Right hindlimb (tissue), 1 donor: ENCODE results near the gene BPIFB2.
"Not testable (repeated sequence)": the region's sequence is repeated elsewhere in the genome, so short reads cannot be mapped to it uniquely, and the experiment has no call there.

Experiments used
- DNase-seq: peaks from one replicate; pipeline ENCODE4 v3.0.0-alpha.2; 2018

BPIFB2 gene

DNA sequence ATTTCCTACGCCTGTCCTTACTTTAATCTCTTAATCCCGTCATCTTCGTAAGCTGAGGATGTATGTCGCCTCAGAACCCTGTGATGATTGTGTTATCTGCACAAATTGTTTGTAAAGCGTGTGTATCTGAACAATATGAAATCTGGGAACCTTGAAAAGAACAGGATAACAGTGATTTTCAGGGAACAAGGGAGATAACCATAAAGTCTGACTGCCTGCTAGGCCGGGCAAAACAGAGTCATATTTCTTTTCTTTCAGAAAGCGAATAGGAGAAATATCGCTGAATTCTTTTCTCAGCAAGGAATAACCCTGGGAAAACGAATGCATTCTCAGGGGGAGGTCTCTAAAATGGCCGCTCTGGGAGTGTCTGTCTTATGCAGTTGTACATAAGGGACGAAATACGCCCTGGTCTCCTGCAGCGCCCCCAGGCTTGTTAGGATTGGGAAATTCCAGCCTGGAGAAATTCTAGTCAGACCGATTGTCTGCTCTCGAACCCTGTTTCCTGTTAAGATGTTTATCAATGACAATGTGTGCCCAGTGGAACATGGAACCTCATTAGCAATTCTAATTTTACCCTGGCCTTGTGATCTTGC is 37.7 kb downstream of the BPIFB2 start:
- DNase-seq: not testable (repeated sequence)

DNA sequence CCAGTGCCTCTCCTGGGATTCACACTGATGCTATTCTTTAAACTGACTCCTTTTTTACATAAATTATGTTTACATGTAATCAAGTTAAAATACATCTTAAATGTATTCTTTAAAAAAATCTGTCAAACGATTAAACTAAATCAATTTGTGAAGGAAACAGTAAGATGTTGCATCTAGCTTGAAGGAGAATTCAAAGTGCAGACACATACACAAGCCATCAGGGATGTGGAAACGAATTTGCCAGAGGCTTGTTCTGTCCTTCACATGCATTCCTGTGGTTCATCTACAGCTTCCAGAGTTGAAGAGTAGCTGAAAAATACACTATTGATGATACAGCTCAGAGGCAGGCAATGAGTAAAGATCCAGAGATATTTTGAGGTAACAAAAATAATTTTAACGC is 38.9 kb downstream of the BPIFB2 start:
- DNase-seq: no peak

DNA sequence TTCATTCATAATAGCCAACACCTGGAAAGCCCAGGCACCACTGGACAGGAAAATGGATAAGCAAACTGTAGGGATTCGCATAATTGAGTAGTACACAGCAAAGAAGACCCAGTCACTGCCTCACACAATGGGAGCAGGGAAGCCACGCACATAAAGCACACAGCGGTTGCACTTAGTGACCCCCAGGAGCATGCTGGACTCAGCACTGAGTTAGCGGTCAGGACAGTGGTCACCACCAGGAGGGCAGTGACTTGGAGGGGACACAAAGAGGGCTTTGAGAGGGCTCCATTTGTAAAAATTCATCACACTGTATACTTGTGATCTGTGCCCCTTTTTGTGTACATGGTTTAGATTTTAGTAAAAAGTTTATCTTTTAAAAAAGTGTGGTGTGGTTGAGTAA is 43.8 kb downstream of the BPIFB2 start:
- no peak for DNase-seq

DNA sequence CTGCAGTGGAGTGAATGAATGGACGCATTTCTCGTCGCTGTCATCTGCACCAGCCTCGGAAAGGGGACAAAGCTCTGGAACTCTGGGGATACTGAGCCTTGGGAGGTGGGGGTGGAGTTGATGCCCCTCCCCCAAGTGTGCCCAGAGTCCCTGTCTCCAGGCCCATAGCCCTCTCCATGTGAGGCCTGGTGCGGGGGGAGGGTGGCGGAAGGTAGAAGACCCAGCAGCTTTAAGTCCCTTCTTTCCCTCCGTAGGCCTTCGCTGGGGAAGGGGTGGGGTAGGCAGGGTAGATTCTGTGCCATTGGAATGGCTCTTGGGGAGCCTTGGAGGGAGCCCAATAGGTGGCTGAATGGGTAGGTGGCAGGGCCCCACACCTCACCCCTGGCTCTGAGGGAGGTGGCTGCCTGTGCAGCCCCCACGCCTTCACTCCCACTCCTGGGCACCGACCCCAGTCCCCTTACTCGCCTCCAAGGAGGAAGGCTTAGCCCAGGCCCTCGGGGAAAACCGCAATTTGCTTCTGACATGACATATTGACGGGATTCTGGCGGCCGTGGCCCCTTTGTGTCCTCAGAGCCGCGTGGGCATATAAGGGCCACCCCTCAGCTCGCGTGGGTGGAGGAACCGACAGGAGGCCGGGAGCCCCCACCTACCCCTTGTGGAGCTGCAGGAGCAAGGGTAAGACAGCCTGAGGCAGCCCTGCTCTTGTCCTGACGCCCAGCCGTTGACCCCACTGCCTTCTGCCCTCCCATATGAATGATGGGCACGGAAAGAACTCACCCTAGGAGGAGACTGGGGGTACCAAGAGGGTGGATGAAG is 46.0 kb downstream of the BPIFB2 start, which contains the start of gene BPIFB3:
BPIFB3 (plus strand) TSS at position 613 of the 816 bp plus-strand sequence. CDS start 1,533 bp downstream, outside the sequence.
- DNase-seq: no peak

DNA sequence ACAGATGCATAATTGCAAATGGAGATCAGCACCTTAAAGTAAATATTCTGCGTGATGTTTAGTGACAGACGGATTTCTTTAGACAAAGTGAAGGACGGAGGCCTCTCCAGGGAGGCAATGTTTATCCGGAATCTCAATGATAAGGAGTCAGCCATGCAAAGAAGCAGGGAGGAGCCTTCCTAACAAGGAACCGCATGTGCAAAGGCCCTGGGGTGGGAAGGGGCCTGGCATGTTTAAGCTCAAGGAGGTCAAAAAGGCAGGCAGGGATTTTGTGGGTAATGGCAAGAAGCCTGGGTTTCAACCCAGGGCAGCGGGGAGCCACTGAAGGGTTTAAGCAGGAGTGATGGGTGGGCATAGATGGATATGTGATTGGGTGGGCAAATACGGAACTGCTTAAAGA is 46.9 kb downstream of the BPIFB2 start:
- no peak for DNase-seq

DNA sequence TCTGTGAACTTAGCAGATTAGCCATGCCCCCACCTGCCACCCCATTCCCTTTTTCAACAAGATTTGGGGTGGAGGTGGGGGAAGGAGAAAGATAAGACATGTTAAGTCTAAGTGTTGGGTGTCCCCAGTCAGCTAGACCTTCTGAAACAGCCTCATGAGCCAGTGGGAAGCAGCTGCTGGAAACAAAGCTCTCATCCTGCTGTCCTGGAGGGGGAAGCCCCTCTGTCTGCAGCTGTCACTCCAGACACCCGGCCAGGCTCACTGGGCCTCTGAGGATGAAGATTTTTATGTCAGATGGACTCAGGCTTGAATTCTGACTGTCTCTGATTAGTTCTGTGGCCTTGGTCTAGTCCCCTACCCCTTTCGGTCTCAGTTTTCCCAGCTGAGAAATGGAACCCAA is 47.3 kb downstream of the BPIFB2 start:
- no peak for DNase-seq

DNA sequence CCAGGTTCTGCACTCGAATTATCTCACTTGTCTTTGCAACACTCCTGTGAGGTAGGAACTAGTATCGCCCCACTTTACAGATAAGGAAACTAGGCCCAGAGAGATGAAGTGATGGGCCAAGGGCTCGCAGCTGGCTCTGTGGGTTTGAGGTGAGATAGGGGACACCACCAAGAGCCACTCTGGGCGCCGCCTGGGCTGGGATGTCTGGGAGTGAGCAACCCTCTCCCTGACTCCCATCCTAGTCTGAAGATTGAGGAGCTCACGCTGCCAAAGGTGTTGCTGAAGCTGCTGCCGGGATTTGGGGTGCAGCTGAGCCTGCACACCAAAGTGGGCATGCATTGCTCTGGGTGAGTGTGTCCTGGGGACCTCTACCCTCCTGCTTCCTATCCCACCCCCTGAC is 51.6 kb downstream of the BPIFB2 start:
- DNase-seq: no peak

DNA sequence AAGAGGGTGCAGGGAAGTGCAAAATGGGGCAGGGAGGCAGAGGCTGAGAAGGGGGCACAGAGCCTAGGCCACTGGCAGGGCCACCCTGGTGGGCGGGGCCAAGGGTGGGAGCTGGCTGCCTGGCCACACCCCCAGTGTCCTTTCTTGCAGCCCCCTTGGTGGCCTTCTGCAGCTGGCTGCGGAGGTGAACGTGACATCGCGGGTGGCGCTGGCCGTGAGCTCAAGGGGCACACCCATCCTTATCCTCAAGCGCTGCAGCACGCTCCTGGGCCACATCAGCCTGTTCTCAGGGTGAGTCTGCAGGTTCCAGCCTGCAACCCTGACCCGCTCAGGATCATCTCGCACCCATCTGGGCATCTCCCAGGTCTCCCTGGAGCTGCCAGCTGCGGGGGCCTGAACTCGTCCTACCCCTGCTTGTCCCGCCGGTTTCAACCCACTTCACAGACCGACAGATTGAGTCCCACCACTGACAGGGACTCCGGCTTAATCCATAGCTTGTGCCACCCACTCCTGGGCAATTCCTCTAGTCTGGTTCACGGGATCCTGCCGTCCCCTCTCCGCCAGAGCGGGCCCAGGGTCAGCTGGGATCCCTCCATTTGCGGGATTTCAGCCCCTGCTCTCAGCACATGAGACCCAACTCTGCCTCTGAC is 52.4 kb downstream of the BPIFB2 start:
- no peak for DNase-seq

DNA sequence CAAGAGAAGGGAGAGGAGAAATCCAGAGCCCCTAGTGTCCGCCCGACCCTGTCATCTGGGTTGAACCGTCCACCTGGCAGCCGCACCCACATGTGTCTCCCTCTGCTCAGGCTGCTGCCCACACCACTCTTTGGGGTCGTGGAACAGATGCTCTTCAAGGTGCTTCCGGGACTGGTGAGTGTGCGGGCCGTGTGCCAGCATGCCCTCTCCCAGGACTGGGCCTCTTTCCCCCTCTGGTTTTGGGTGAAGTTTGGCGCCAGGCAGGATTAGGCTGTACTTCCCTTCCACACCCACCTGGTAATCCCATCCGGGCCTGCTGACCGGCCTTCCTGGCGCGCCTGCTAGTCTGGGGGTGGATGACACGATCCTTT is 54.1 kb downstream of the BPIFB2 start:
- peak; percentile 48 for DNase-seq

DNA sequence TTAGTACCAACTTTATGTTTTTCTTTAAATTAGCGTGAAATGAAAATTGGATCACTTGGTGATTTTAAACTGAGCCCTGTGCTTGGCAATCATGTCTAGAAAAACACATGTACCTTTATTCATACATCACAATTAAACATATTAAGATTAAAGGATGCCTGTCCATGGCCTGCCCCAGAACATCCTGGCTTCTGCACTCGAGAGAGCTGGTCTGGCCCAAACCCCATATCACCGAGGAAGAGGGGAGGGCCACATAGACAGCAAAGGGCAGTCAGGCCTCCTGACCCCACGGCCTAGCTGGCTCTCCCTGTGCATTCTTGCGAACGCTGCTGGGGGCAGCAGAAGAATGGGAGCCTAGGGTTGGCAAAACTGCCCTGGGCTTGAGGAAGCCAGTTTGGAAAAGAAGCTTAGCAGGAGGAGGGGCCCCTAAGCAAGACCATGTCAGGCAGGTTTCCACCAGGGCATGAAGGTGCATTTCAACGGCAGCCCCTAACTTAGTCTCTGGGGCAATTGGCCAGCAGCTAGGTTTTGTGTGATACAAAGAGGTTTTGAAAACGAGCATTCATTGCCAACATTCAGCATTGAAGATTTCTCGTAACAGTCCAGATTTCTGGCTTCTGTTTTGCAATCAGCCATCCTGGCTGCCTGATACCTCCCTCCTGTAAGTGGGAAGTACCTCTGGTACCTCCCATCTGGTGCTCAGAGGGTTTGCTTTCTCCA is 54.8 kb downstream of the BPIFB2 start:
- no peak for DNase-seq

DNA sequence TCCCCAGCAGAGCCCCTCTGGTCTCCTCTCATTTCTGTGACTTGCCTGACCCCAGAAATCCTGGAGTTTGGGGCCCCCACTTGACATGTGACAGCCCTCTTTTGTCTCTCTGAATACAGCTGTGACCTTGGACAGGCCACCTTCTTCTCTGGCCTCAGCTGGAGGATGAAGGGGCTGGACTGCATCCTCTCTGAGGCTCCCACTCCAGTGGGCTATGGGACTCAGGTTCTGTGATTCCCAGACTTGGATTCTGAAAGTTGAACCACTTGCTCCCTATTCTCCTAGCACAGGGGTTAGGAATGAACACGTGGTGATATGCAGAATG is 55.3 kb downstream of the BPIFB2 start:
- no peak for DNase-seq

DNA sequence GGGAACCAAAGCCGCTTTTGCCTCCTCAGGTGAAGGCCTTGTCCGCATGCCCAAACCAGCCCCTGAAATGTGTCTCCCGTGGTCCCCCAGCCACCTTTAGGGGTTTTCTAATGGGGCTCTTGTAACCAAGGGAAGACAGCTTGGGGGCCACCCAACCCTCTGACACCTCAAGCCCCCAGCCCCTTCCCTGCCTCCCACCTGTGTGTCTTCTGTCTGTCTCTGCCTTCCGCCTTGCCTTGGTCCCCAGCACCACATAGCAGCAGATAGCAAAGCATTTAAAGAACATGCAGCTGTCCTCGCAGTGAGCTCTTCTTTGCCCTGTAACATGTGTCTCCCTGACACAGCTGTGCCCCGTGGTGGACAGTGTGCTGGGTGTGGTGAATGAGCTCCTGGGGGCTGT is 55.8 kb downstream of the BPIFB2 start:
- DNase-seq: no peak

DNA sequence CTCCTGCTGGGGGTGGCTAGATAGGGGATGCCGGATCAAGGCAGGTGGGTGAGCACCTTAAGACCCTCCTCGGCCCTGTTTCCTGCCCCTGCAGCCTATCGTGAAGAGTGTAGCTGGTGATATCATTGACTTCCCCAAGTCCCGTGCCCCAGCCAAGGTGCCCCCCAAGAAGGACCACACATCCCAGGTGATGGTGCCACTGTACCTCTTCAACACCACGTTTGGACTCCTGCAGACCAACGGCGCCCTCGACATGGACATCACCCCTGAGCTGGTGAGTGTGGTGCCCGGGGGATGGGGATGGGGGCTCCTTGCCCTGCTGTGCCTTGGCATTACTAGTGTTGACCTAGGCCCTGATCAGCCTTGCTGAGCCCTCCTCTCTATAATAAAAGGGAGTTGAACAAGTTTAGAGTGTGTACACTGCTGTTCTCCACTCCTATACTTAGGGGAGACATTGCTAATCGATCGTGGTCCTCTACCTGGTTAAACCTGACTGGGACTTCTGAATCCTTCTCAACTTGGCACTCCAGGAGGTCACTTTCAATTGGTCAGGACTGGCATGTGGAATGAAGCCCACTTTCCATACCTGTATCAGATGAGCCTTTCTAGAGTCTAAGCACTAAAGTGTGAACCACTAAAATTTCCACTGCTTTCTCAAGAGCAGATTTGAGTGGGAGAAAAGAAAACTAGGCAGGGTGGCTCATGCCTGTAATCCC is 57.2 kb downstream of the BPIFB2 start:
- no peak for DNase-seq

DNA sequence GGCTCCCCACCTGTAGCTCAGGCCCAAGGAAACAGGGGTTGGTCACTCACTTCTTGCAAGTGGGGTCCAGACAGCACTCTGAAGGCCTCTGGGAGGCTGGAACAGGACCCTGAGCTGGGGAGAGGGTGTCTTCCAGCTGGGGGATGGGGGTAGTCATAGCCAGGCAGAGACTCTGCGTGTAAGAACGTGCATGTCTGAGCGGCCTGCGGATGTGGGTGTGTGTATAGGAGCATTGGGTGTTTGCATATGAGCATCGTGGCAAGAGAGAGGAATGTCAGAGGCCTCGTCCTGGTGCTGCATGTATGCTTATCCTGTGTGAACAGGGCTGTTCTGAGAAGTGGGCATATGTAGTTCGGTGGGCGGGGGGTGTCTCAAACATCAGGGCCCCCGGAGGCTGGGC is 58.3 kb downstream of the BPIFB2 start:
- no peak for DNase-seq

DNA sequence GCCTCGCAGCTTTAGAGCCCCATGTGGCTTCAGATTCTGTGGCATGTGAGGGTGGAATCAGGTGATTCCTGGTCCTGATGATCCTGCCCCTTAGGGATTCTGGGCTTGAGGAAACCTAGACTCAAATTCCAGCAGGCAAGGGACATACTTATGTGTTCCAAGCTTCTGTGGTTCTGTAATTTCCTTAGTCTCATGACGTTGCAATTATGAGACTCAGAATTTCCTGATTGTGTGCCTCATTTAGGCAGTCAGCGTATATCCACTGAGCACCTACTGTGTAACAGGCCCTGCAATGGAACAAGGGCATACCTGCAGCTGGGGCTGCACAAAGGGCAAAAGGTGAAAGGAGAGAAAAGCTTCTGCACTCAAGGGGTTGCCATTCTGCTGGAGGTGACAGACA is 60.3 kb downstream of the BPIFB2 start:
- DNase-seq: no peak

DNA sequence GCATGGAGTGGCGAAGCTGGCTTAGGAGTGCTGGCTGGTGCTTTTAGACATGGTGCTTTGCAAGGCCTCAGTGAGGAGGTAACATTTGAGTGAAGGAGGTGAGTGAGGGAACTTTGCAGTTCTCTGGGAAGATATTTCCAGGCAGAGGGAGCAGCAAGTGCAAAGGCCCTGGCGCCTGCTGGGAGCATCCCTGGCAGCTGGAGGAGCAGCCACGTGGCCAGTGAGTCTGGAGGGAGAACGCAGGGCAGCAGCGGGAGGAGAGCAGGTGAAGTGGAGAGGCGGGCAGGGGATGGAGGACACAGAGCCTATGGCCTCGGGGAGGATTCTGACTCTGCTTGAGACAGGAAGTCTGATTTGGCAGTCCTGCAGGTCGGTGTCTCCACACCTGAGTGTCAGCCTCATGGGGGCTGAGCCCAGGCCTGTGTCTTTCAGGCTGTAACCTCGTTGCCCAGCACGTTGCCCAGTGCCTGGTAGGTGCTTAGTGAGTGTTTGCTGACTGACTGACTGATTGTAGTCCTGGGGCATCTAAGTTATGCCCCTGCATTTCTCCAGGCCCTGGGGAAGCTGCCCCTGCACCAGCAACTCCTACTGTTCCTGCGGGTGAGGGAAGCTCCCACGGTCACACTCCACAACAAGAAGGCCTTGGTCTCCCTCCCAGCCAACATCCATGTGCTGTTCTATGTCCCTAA is 60.9 kb downstream of the BPIFB2 start:
- no peak for DNase-seq

DNA sequence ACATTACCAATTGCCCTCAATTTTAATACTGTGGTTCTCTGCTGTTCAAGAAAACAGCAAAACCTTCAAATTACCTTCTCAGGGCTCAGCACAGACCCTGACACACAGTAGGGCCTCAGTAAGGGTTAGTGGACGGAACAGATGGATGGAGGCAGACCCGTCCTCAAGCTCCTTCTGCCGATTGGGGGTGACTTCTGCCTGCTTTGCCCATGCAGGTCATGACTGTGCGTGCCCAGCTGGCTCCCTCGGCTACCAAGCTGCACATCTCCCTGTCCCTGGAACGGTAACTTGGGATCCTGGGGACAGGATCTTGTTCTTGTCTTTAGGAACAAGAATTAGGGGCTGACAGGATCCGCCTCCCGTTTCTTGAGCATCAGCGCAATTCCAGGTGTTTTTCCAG is 62.2 kb downstream of the BPIFB2 start:
- no peak for DNase-seq

DNA sequence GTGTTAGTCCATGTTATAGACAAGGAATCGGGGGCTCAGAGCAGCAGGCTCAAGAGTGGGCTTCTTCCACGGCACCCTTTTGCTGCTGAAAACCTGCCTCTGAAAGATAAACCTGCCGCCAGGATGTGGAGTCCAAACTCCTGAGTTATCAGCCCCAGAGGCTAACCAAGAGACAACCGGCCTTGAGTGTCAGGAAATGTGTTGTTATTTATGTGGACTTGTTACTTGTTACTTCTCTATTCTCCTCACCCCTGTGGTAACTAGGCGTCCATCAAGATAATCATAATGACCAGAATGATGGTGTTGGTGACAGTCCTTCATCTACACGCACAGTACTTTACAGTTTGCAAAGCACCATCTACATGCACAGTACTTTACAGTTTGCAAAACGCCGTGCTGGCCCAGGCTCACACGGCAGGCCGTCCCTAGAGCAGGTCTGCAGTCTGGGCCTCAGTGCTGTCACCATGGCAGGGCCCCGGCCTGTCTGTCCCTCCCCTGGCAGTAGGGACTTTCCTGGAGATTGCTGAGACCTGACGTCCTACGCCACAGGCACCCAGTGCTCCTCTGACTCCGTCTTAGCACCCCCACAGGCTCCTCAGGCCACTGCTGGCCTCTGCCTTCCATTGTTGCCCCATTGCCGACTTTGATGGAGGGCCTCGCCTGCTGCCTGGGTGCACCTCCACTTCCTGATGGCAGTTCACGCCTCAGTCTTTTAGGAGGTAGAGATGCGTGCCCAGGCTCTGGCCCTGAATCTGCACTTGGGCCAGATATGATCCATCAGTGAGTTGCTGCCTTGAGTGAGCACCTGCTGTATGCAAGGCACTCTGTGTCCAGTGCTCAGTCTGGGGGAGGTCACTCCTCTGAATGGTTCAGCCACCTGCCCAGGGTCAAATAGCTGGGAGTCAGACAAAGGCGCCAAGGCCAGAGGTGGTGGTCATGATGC is 62.9 kb downstream of the BPIFB2 start:
- no peak for DNase-seq

DNA sequence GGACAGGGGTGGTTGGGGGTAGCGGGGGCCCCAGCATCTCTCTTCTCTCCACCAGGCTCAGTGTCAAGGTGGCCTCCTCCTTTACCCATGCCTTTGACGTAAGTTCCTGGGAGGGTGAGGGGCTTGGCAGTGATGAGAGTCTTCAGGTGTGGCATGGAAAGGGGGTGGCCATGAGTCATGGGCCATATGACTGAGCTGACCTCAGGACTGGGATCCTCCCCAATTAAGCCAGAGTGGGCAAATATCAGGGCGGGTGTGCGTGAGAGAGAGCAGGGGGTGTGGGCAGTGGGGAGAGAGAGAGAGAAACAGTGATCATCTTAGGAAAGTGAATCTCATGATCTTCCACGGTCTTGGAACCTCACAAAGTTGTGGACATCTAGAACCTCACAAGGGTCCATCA is 63.7 kb downstream of the BPIFB2 start:
- no peak for DNase-seq

DNA sequence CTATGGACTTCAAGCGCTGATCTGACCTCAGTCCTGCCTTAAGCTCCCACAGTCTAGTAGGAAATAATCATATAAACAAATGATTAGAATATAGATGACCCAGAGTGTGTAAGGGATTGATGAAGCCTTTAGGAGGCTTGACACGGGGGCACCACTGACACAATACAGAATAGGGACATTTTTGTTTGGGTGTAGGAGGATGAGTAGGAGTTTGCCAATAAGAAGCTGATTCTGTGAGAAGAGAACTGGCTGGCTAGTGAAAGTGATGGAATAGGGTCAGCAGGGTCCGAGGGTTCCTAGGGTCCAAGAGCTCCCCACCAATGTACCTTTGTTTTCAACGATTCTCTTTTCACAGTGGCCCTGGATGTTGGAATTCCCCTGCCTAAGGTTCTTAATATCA is 64.9 kb downstream of the BPIFB2 start:
- no peak for DNase-seq

DNA sequence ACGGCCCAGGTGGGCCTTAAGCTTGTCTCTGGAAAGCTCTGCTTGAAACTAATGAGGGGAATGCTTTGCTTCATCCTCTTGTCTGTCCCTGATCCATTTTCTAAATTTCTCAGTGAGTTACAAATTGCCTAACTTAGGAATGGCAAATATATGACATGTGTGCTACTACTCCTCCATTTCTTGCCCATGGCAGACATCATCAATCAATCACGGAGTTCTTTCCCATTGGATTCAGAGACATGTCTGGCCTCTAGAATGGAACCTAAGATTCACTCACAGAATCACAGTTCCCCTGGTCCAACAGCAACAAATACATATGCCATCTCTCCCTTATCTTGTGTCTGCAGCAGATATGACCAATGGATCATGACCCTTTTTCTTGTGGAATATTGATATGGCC is 65.3 kb downstream of the BPIFB2 start:
- DNase-seq: no peak
